C4-2B (cell line): ENCODE data around the gene TMEM158.

ENCODE experiments used
- CTCF ChIP-seq: fragments of 450-650 bp; conservative IDR thresholded peaks from 2 replicates; pipeline ENCODE4 v1.5.1; 2017; ENCODE audit warnings: mild to moderate bottlenecking
- ZFX ChIP-seq: fragments of 450-650 bp; IDR thresholded peaks from 2 replicates; pipeline ENCODE4 v1.6.1; 2017

- no peak for TF ChIP-seq CTCF
- TF ChIP-seq ZFX = no peak
Measured at GRCh38 chr3:45187694-45188141, 38.4 kb downstream of the TMEM158 start.
